ENCODE results near the gene KIAA0825.

The KIAA0825 gene

DNA sequence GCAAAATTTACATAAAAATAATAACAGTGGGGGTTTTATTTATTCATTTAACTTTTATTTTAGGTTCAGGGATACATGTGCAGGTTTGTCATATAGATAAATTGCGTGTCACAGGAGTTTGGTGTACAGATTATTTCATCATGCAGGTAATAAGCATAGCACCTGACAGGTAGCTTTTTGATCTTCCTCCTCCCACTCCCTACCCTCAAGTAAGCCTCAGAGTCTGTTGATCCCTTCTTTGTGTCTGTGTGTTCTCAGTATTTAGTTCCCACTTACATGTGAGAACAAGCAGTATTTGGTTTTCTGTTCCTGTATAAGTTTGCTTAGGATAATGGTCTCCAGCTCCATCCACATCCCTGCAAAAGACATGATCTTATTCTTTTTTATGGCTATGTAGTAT, 240.3 kb downstream of the KIAA0825 start:
- TF ChIP-seq, protein P1, sequence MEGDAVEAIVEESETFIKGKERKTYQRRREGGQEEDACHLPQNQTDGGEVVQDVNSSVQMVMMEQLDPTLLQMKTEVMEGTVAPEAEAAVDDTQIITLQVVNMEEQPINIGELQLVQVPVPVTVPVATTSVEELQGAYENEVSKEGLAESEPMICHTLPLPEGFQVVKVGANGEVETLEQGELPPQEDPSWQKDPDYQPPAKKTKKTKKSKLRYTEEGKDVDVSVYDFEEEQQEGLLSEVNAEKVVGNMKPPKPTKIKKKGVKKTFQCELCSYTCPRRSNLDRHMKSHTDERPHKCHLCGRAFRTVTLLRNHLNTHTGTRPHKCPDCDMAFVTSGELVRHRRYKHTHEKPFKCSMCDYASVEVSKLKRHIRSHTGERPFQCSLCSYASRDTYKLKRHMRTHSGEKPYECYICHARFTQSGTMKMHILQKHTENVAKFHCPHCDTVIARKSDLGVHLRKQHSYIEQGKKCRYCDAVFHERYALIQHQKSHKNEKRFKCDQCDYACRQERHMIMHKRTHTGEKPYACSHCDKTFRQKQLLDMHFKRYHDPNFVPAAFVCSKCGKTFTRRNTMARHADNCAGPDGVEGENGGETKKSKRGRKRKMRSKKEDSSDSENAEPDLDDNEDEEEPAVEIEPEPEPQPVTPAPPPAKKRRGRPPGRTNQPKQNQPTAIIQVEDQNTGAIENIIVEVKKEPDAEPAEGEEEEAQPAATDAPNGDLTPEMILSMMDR (IDR thresholded peaks at IDR 0.05) = no peak

DNA sequence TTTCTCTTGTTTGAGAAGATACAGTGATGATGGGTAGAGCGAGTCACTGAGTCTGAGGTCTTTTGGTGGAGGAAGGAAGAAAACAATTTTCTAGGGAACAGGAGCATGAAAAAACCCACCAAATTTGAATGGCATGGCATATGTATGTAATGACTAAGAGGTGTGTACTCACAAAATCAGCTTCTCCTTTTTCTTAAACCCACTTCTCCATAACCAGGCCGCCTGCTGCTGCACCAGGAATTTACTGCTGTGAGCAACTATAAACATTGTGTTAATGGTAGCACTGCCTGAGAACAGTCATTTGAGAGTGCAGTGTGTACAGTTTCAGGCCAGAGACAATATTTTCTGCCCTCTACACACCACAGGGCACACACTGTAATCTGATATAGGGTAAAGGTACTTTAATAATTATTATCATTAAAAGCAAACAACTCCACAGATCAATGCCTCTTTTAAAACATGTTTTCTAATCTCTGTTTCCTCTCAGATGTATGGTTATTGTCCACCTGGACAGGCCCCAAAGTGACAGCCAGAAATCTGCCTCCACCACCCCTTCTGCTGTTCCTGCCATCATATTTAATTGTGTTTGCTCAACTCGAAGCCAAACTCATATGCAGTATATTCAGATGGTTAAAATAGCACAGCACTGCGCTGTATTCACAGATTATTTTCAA, 241.6 kb downstream of the KIAA0825 start:
- TF ChIP-seq, protein P1 (IDR thresholded peaks at IDR 0.05) = no peak

DNA sequence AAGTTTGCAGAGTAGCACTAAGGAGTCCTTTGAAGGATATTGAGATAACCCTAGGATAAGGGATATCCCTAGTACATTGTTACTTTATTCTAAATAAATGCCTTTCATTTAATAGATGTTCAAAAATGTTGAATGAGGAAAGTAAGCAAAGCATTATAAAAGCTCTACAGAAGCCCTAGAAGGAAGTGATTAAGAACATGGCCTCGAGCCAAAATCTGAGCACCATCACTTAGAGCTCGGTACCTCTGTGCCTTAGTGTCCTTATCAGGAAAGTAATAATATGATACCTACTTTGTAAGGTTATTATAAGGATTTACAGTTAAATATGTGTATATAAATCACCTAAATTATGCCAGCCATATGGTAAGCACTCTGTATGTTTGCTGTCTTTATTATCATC, 242.6 kb downstream of the KIAA0825 start:
- TF ChIP-seq, protein P1 (IDR thresholded peaks at IDR 0.05) = no peak

DNA sequence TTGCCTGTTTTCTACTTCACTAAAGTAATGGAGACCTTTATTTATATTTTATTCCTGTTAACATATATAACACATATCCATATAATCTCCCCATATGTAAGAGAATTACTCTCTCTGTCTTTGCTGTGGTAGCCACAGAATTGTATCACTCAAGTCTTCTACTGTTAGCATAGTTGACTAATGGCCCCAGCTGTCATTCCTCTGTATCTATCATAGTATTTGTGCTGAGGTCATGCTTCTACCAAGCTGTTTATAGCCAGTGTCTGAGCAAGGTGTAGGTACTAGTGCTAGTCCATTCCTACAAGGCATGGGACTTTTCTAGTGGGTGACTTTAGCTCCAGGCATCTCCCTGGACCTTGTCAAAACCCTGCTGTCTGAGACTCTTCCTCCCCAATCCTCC, 244.1 kb downstream of the KIAA0825 start:
- TF ChIP-seq, protein P1 (IDR thresholded peaks at IDR 0.05) = no peak

DNA sequence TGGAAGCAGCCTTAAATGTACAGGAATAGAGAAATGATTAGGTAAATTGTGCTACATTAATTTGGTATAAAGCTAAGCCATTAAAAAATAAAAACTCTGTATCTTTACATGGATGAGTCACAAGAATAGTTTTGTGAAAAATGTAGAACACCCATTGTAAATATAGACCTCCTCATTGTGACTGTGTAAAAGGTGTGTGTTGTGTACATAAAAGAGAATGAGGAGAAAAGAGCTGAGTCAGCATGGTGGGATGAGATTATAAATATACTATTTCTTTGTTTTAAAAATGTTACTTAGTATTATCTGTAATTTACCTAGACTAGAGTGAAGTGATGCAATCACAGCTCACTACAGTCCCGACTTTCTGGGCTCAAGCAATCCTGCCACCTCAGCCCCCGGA, 250.5 kb downstream of the KIAA0825 start:
- TF ChIP-seq, protein P1 (IDR thresholded peaks at IDR 0.05) = no peak

DNA sequence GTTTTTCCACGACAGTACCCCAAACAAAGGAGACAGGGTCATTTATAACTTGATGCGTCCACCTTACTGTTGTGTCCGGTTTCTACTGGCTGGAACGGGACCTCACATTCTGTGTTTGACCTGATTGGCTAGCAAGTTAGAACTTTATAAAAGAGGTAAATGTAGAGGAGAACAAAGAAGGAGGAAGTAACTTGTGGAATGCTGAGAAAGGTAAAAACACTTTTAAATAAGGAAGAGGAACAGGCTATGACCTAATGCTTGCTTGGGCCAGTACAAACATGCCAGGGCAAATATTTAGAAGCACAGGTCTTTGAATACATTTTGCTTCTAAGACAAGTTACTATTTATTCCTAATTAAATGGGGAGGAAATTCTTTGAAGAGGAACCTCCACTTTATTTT, 251.6 kb downstream of the KIAA0825 start:
- TF ChIP-seq, protein P1 (IDR thresholded peaks at IDR 0.05) = no peak

DNA sequence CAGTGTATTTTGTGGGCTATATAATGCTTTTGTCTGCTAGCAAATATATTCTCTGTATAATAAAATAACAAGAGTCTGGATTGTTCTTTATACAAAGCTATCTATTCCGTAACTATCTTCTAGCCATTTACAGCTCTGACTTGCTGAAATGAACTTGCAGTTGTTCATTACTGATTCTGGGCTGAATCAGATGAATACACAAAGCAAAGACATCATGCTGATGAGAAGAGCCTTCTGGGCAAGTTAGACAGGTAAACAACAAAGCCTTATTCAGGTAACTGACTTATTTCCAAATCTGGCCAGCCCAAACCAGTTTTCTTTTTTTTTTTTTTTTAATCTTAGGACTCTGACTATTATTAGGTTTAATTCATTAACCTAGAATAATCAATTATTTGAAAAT, 255.5 kb downstream of the KIAA0825 start:
- TF ChIP-seq, protein P1 (IDR thresholded peaks at IDR 0.05) = no peak
